Activated CD8-positive, alpha-beta T cell treated with anti-CD3 and anti-CD28 coated beads for 36 hours (primary cell): Measurements from ENCODE around the gene APH1B. TPM values are rescaled to one million over a fixed set of nuclear protein-coding genes. Genes with fewer than 3 reads are reported as not detected.

ENCODE experiments used
- ATAC-seq: fragments of 200-7000 bp; cut with Tn5 transposase; one replicate; pipeline ENCODE4 v1.10.0; 2021; ENCODE audit warnings: mild to moderate bottlenecking, moderate library complexity
- CTCF ChIA-PET: fragments of 350-600 bp; sonication (Branson Sonifier 250); formaldehyde crosslinking; loops from one replicate; lab custom pipeline; 2021; ENCODE audit warnings: antibody characterized with exemption; lab: Charles Lee
- POLR2A ChIA-PET: fragments of 350-600 bp; sonication (Branson Sonifier 250); formaldehyde crosslinking; loops from one replicate; lab custom pipeline; 2021; ENCODE audit warnings: antibody characterized with exemption; lab: Charles Lee
- DNase-seq: peaks from one replicate; pipeline ENCODE4 v3.0.0-alpha.2; 2020
- H3K27ac Mint-ChIP-seq: one replicate; pipeline ENCODE4 v1.8.0; 2021; ENCODE audit warnings: mild to moderate bottlenecking, mixed read lengths
- H3K27me3 Mint-ChIP-seq: one replicate; pipeline ENCODE4 v1.8.0; 2021; ENCODE audit warnings: mixed read lengths
- H3K36me3 Mint-ChIP-seq: one replicate; pipeline ENCODE4 v1.8.0; 2021; ENCODE audit warnings: low read depth, mixed read lengths
- H3K4me1 Mint-ChIP-seq: one replicate; pipeline ENCODE4 v1.8.0; 2021; ENCODE audit warnings: low read depth, mixed read lengths
- H3K4me3 Mint-ChIP-seq: one replicate; pipeline ENCODE4 v1.8.0; 2021; ENCODE audit warnings: mild to moderate bottlenecking, moderate library complexity, mixed read lengths
- H3K9me3 Mint-ChIP-seq: one replicate; pipeline ENCODE4 v1.8.0; 2021; ENCODE audit warnings: mixed read lengths
- intact Hi-C: fragments of 100-400 bp; cut with micrococcal nuclease; formaldehyde crosslinking; loops from one replicate; pipeline ENCODE4 v1.10.0; 2022
- total RNA-seq, 2 experiments: library from RNA; stranded (reverse); gene quantifications; one replicate each; pipeline ENCODE4 v1.2.3, GENCODE V29; 2021
- TF ChIP-seq, protein P1 (sequence below): fragments of 200-600 bp; IDR thresholded peaks from one replicate; pipeline ENCODE4 v1.8.0; 2022; ENCODE audit warnings: antibody characterized with exemption, mild to moderate bottlenecking

APH1B gene
- total RNA-seq, 2 experiments from 2014 or later: 7.0 to 9.7 TPM

DNA sequence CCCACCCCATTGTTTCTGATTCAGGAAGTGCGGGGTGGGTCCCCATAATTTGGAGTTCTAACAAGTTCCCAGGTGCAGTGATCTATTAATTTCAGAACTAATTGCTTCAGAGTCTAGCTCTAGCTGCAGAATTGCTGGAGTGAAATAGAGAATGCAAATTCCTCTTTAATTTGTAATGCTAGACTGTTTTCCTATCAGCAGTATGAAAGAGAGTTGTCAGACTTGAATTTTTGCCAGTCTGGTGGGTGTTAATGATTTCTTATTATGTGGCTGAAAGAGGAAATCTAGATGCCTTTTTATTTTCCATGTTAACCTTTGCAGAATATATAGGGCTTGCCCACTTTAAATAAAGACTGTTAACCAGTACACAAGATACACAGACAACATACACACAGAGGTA, 23.7 kb downstream of the APH1B start:
- Mint-ChIP-seq H3K4me3 (no peak overlapping the region), H3K9me3 (no peaks in the 10 kb centered on the region), H3K27me3 (no peaks in the 10 kb centered on the region), H3K4me1 (peaks cover 8% of the 10 kb centered on the region), H3K36me3 (peaks cover 6% of the 10 kb centered on the region), H3K27ac (no peak overlapping the region)
- ChIA-PET CTCF (interaction anchor here (1.3 kb wide), 1 partner anchor 103 kb away, joined by 3 read pairs; no protein-coding TSS in a partner anchor), POLR2A (no interaction called here)
- ATAC-seq (no peak), DNase-seq (no peak)
- TF ChIP-seq, protein P1, sequence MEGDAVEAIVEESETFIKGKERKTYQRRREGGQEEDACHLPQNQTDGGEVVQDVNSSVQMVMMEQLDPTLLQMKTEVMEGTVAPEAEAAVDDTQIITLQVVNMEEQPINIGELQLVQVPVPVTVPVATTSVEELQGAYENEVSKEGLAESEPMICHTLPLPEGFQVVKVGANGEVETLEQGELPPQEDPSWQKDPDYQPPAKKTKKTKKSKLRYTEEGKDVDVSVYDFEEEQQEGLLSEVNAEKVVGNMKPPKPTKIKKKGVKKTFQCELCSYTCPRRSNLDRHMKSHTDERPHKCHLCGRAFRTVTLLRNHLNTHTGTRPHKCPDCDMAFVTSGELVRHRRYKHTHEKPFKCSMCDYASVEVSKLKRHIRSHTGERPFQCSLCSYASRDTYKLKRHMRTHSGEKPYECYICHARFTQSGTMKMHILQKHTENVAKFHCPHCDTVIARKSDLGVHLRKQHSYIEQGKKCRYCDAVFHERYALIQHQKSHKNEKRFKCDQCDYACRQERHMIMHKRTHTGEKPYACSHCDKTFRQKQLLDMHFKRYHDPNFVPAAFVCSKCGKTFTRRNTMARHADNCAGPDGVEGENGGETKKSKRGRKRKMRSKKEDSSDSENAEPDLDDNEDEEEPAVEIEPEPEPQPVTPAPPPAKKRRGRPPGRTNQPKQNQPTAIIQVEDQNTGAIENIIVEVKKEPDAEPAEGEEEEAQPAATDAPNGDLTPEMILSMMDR: no peak
- intact Hi-C loops: no loop called here

DNA sequence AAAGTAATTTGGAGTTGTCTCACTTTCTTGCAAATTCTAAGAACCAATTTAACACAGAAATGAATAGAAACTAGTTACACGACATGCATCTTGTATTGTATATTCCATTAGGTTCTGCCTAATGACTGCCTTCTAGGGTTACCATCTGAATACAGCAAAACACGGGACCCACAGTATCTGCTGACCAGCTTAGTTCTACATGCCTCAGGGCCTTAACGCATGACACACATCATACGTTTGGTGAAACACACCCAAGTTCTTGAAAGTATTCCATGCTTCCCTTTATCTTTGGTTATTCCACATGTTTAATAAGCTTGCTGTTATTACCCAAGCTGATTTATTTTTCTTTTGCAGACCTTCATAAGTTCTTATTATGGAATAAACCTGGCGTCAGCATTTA, 27.9 kb downstream of the APH1B start:
- Mint-ChIP-seq H3K4me1 (peaks cover 4% of the 10 kb centered on the region), H3K27ac (no peak overlapping the region), H3K9me3 (no peaks in the 10 kb centered on the region), H3K4me3 (no peak overlapping the region), H3K36me3 (peaks cover 3% of the 10 kb centered on the region), H3K27me3 (no peaks in the 10 kb centered on the region)
- POLR2A ChIA-PET: no interaction called here
- ATAC-seq (no peak), DNase-seq (no peak)
- CTCF ChIA-PET: interaction anchor here (1.1 to 1.4 kb wide), 2 partner anchors 11 to 97 kb away, joined by 3 read pairs; no protein-coding TSS in a partner anchor
- TF ChIP-seq, protein P1: no peak
- intact Hi-C loops: no loop called here

DNA sequence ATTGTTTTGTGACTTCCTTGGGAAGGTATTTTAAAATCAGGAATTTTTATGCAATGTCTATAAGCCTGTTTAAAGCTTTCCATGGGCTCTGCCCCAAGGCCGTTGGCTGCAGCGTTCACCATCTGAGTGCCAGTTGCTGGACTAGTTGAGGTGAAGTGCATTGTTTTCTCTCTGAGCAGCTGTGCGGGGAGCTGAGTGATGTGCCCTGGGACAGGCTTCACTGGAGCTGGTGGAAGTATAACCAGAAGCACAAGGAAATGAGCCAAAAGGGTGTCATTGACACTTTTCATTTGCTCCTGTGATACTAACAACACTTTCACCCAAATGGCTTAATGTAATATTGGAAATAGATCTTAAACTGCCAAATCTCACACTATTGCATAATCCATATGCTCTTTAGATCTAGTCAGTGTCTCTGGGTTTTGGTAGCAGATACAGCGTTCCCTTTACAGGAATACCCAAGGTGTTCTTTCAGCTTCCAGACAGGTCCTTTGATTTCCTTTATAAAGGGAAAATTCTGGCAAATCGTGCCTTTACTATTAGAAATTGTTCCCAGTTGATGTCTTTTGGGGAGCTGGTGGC, 29.2 kb downstream of the APH1B start:
- POLR2A ChIA-PET: interaction anchor here (0.9 kb wide), 1 partner anchor 63 kb away, joined by 3 read pairs; no protein-coding TSS in a partner anchor
- Mint-ChIP-seq H3K27me3 (no peaks in the 10 kb centered on the region), H3K9me3 (no peaks in the 10 kb centered on the region), H3K4me1 (no peaks in the 10 kb centered on the region), H3K36me3 (peaks cover 3% of the 10 kb centered on the region), H3K4me3 (no peak overlapping the region), H3K27ac (no peak overlapping the region)
- ATAC-seq (no peak), DNase-seq (no peak)
- TF ChIP-seq, protein P1: no peak
- intact Hi-C loops: no loop called here
- CTCF ChIA-PET: interaction anchor here (1.4 to 2.0 kb wide), 2 partner anchors 96 to 259 kb away, joined by 3 to 5 read pairs; no protein-coding TSS in a partner anchor

DNA sequence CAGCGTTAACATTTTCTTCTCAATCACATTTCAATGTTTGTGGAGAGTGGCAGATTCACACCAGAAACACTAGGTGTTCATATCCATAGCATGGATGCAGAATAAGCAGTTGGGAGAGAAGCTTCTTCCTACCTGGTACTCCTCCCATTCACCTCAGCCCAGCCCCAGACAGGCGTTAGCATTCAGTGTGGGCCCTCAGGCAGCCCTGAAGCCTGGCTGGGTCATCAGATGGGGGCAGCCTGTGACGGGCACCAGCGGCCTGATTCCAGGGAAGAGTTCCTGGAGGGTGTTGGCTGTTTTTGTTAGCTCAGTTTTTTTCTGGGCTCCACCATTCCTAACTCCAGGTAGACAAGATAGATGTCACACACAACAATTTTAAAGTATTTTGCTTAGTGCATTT, 31.1 kb downstream of the APH1B start:
- ATAC-seq (no peak), DNase-seq (no peak)
- no peak overlapping the region for H3K4me3 Mint-ChIP-seq
- intact Hi-C loops: no loop called here
- ChIA-PET POLR2A (no interaction called here), CTCF (interaction anchor here (2.0 kb wide), 2 partner anchors 16 to 261 kb away, joined by 5 to 6 read pairs; no protein-coding TSS in a partner anchor)
- H3K27ac Mint-ChIP-seq: no peak overlapping the region
- no peaks in the 10 kb centered on the region for H3K27me3 Mint-ChIP-seq
- no peaks in the 10 kb centered on the region for H3K9me3 Mint-ChIP-seq
- no peaks in the 10 kb centered on the region for H3K4me1 Mint-ChIP-seq
- TF ChIP-seq, protein P1: no peak
- H3K36me3 Mint-ChIP-seq: no peaks in the 10 kb centered on the region

DNA sequence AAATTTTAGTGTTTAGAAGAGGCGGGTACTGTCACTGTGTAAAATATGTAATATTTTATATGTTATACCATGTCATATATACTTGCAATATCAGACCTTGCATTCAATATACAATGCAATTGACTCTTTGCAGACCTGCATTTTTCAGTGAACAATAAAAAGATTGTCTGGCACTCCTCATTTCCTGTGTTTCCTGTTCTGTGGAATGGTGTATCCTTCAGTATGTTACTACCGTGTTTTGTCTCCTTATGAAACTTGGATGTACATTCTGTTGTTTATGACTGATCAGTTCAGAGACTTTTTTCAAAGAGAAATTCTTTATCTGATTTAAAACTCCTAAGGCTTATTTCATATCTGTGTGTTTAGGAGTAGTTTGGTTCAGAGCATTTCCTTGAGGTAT, 31.5 kb downstream of the APH1B start:
- ChIA-PET CTCF (interaction anchor here (2.0 kb wide), 1 partner anchor 17 kb away, joined by 6 read pairs; no protein-coding TSS in a partner anchor), POLR2A (interaction anchor here (0.9 kb wide), 1 partner anchor 223 kb away, joined by 3 read pairs; no protein-coding TSS in a partner anchor)
- DNase-seq (no peak), ATAC-seq (no peak)
- Mint-ChIP-seq H3K27ac (no peak overlapping the region), H3K4me3 (no peak overlapping the region), H3K4me1 (no peaks in the 10 kb centered on the region), H3K9me3 (no peaks in the 10 kb centered on the region), H3K27me3 (no peaks in the 10 kb centered on the region), H3K36me3 (no peaks in the 10 kb centered on the region)
- intact Hi-C loops: no loop called here
- TF ChIP-seq, protein P1: no peak
